Measurements from ENCODE around the gene CENPX. TPM values are rescaled to one million over a fixed set of nuclear protein-coding genes. Genes with fewer than 3 reads are reported as not detected.

The CENPX gene
- total RNA-seq, 1 donor from 2014 or later: 158 TPM

DNA sequence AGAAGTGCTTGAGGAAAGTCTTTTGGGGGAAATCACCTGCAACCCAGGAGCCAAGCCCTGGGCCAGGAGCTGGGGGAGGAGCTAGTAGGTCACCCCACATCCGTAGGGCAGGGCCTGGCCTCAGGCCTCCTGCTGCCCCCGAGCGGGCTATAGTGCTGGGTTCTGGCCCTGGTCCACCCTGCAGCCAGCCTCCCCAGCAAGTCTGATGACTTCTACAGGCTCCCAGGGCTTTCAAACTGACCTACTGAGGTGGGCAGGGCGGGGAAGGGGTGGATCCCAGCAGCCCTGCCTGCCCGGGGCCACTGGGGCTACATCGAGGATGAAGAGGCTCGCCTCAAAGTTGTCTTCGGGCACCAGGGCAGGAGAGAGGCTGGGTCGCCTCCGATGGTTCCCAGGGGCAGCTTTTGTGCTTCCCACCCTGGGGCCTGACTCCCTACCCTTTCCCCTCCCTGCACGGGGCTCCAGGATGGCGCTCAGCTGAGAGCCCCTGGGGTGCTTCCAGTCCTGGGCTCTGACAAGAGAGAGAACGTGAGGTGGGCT is 5.0 kb downstream of the CENPX start:
- TF ChIP-seq, protein P1, sequence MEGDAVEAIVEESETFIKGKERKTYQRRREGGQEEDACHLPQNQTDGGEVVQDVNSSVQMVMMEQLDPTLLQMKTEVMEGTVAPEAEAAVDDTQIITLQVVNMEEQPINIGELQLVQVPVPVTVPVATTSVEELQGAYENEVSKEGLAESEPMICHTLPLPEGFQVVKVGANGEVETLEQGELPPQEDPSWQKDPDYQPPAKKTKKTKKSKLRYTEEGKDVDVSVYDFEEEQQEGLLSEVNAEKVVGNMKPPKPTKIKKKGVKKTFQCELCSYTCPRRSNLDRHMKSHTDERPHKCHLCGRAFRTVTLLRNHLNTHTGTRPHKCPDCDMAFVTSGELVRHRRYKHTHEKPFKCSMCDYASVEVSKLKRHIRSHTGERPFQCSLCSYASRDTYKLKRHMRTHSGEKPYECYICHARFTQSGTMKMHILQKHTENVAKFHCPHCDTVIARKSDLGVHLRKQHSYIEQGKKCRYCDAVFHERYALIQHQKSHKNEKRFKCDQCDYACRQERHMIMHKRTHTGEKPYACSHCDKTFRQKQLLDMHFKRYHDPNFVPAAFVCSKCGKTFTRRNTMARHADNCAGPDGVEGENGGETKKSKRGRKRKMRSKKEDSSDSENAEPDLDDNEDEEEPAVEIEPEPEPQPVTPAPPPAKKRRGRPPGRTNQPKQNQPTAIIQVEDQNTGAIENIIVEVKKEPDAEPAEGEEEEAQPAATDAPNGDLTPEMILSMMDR (conservative IDR thresholded peaks at IDR 0.05; ENCODE audit: low read depth, low read length): no peak
- H3K4me3 ChIP-seq (ENCODE audit: low read depth, low read length): no peak overlapping the region
- no peak for DNase-seq (ENCODE audit: low read depth)

DNA sequence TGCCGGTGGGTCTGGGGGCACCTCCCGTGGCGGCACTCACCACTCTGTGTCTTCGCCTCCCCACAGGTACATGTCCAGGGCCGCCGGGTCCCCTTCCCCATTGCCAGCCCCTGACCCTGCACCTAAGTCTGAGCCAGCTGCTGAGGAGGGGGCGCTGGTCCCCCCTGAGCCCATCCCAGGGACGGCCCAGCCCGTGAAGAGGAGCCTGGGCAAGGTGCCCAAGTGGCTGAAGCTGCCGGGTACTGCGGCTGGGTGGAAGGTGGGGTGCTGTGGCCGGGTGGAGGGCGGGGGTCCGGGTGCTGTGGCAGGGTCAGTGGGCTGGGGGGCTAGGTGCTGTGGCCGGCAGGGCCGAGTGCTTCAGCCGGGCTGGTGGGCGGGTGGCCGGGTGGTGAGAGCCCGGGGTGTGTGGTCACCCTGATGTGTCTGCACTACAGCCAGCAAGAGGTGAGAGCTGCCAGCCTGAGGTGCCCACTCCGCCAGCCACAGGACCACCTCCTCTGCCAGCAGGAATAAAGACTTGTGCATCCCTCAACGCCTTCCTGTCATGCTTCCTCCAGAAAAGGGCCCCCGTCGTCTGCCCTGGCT is 5.7 kb downstream of the CENPX start:
- no peak for DNase-seq (ENCODE audit: low read depth)
- TF ChIP-seq, protein P1 (conservative IDR thresholded peaks at IDR 0.05; ENCODE audit: low read depth, low read length): no peak
- no peak overlapping the region for H3K4me3 ChIP-seq (ENCODE audit: low read depth, low read length)

DNA sequence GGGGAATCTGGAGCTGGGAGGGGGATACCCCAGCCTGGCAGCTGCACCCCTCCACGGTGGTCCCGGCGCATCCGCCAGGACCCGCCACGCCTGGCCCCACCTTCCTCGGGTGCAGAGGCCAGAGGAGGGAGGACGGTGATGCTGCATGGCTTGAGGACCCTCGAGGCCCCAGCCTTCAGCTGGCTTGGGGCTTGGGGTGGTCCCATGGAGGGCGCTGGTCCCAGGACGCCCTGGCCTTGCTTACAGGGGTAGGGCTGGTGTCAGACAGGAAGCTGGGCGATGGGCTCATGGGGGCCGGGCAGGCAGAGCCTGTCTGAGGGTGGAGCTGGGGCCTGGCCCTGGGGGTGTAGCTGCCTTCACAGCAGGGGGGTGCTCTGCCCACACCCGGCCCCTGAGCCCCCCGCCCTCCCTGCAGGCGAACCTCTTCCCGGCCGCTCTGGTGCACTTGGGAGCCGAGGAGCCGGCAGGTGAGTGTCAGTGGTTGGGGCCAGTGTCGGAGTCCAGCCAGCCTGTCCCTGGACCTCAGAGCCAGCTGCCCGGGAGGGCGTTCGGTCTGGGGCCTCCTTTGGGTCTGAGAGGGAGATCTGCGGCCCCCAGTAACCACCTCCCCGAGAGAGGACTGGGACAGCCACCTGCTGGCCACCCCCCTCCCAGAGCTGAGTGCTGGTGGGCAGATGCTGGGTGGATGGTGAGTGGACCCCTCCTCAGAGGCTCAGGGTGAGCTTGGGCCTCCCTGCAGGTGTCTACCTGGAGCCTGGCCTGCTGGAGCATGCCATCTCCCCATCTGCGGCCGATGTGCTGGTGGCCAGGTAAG is 6.4 kb downstream of the CENPX start:
- TF ChIP-seq, protein P1 (conservative IDR thresholded peaks at IDR 0.05; ENCODE audit: low read depth, low read length): no peak
- H3K4me3 ChIP-seq (ENCODE audit: low read depth, low read length): no peak overlapping the region
- DNase-seq (ENCODE audit: low read depth): no peak

DNA sequence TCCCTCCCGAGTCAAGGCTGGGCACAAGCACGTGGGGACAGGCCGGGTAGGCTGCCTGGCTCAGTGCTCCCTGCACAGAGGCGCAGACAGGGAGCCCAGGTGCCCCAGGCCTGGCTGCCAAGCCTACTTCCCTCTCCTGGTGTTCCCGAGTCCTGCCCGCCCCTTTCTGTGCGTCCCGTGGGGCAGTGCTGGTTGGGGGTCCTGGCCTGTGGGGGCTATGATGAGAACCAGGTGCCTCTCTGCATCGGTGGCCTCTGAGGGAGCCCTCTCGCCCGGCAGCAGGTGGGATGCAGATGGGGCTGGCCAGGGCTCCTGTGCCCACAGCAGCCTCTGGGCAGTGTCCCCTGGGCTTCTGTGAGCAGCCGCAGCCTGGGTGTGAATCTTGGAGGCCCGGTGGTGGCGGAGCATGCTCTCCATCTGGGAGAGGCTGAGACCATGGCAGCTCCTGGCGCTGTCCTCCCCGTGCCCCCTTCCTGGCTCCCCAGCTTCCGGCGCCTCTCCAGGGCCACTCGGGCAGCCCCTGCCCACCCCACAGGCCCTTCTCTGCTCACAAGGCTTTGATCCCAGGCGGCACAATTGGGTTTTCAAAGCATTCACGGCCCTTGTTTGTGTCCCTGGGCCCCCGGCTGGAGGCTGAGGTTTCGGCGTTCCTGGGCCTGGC is 7.2 kb downstream of the CENPX start:
- TF ChIP-seq, protein P1 (conservative IDR thresholded peaks at IDR 0.05; ENCODE audit: low read depth, low read length): no peak
- H3K4me3 ChIP-seq (ENCODE audit: low read depth, low read length): no peak overlapping the region
- DNase-seq (ENCODE audit: low read depth): no peak

DNA sequence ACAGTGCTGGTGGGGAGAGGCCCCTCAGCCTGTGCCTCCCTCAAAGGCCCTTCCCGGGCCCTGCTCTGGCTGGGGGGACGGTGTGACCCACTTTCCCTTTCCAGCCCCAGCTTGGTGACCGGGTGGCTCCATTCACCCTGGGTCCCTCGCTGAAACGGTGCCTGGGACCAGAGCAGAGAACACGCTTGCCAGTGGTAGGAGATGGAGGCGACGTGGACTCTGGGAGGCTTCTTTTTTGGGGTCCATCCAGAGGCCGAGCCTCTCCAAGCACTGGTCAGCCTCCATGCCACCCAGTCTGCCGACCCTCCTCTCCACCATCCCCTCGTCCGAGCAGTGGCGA is 7.7 kb downstream of the CENPX start:
- H3K4me3 ChIP-seq (ENCODE audit: low read depth, low read length): no peak overlapping the region
- DNase-seq (ENCODE audit: low read depth): no peak
- TF ChIP-seq, protein P1 (conservative IDR thresholded peaks at IDR 0.05; ENCODE audit: low read depth, low read length): no peak

DNA sequence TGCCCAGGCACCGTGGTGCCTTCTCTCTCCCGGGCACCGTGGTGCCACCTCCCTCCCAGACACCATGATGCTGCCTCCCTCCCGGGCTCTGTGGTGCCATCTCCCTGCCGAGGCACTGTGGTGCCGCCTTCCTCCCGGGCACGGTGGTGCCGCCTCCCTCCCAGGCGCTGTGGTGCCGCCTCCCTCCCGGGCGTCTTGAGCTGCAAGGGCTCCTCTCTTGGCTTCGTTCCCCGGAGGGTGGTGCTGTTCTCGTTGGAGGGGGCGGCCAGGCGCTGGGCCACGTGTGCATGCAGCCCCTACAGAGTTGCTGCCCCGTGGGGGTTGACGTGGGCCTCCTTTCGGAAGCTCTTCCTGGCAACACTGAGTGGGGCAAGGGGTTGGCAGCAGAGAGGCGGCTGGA is 8.2 kb downstream of the CENPX start:
- DNase-seq (ENCODE audit: low read depth): no peak
- H3K4me3 ChIP-seq (ENCODE audit: low read depth, low read length): no peak overlapping the region
- TF ChIP-seq, protein P1 (conservative IDR thresholded peaks at IDR 0.05; ENCODE audit: low read depth, low read length): no peak
